Loucy (cell line): ENCODE measurements around the gene MAP3K10.
"Not testable (repeated sequence)": the region's sequence is repeated elsewhere in the genome, so short reads cannot be mapped to it uniquely, and the experiment has no call there.

ENCODE experiments used
- H2AFZ ChIP-seq: fragments of 200-600 bp; sonication (generic); 2 replicates; pipeline ENCODE4 v1.6.0; 2016; ENCODE audit warnings: antibody characterized with exemption, mild to moderate bottlenecking, low read length, moderate library complexity
- H3F3A ChIP-seq: fragments of 200-600 bp; 2 replicates; pipeline ENCODE4 v1.6.0; 2016; ENCODE audit warnings: antibody characterized with exemption, low read depth, mild to moderate bottlenecking
- H3K27me3 ChIP-seq: fragments of 200-600 bp; sonication (generic); 2 replicates; pipeline ENCODE4 v1.6.1; 2014; ENCODE audit warnings: low read length, mild to moderate bottlenecking; ENCODE audit not compliant: insufficient read depth, poor library complexity, severe bottlenecking
- H3K36me3 ChIP-seq: fragments of 200-600 bp; sonication (generic); 2 replicates; pipeline ENCODE4 v1.6.1; 2016; ENCODE audit warnings: low read length; ENCODE audit not compliant: insufficient read depth
- H3K4me1 ChIP-seq: fragments of 200-600 bp; sonication (generic); 2 replicates; pipeline ENCODE4 v1.5.1; 2014; ENCODE audit warnings: low read length, mild to moderate bottlenecking; ENCODE audit not compliant: insufficient read depth, poor library complexity, severe bottlenecking
- H3K4me2 ChIP-seq: fragments of 200-600 bp; sonication (generic); 2 replicates; pipeline ENCODE4 v1.6.0; 2014; ENCODE audit warnings: antibody characterized with exemption, low read length, low read depth, mild to moderate bottlenecking; ENCODE audit not compliant: poor library complexity, severe bottlenecking
- H3K4me3 ChIP-seq: fragments of 200-600 bp; sonication (generic); 2 replicates; pipeline ENCODE4 v1.5.1; 2014; ENCODE audit warnings: low read length, mild to moderate bottlenecking, mixed read lengths; ENCODE audit not compliant: poor library complexity, severe bottlenecking
- H3K79me2 ChIP-seq: fragments of 200-600 bp; sonication (generic); 2 replicates; pipeline ENCODE4 v1.6.1; 2014; ENCODE audit warnings: low read length; ENCODE audit not compliant: insufficient read depth
- H3K9ac ChIP-seq: fragments of 200-600 bp; sonication (generic); 2 replicates; pipeline ENCODE4 v1.6.0; 2014; ENCODE audit warnings: mild to moderate bottlenecking, low read depth, low read length, moderate library complexity; ENCODE audit not compliant: poor library complexity, severe bottlenecking
- H3K9me2 ChIP-seq: fragments of 200-600 bp; sonication (generic); replicated peaks from 2 replicates; pipeline ENCODE4 v1.6.1; 2016; ENCODE audit warnings: low read depth, low read length, mixed read lengths
- H3K9me3 ChIP-seq: fragments of 200-600 bp; sonication (generic); 2 replicates; pipeline ENCODE4 v1.6.1; 2014; ENCODE audit warnings: mild to moderate bottlenecking, antibody characterized with exemption, low read length, low read depth; ENCODE audit not compliant: insufficient read depth
- H4K20me1 ChIP-seq: fragments of 200-600 bp; sonication (generic); 2 replicates; pipeline ENCODE4 v1.6.0; 2014; ENCODE audit warnings: antibody characterized with exemption, low read length, mild to moderate bottlenecking; ENCODE audit not compliant: insufficient read depth, poor library complexity, severe bottlenecking
- EZH2phosphoT487 ChIP-seq: fragments of 200-600 bp; IDR thresholded peaks from 2 replicates; pipeline ENCODE4 v1.6.1; 2018; ENCODE audit warnings: antibody characterized with exemption, mild to moderate bottlenecking, moderate library complexity, borderline replicate concordance
- TF ChIP-seq, protein P1 (sequence below): fragments of 200-600 bp; sonication (generic); conservative IDR thresholded peaks from 2 replicates; pipeline ENCODE4 v1.5.1; 2014; ENCODE audit warnings: mild to moderate bottlenecking, antibody characterized with exemption, low read length

The MAP3K10 gene

DNA sequence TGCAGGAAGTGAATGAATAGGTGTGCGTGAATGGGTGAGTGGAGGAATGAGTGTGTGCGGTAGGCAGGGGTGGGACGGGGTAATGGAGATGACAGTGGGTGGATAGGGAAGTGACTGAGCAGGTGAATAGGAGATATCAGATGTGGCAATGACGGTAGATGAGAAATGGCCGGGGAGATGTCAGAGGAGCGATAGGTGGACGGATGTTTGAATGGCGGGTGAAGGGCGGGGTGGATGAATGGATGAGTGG lies 25.5 kb downstream of the MAP3K10 start:
- H2AFZ ChIP-seq = no peak overlapping the region

DNA sequence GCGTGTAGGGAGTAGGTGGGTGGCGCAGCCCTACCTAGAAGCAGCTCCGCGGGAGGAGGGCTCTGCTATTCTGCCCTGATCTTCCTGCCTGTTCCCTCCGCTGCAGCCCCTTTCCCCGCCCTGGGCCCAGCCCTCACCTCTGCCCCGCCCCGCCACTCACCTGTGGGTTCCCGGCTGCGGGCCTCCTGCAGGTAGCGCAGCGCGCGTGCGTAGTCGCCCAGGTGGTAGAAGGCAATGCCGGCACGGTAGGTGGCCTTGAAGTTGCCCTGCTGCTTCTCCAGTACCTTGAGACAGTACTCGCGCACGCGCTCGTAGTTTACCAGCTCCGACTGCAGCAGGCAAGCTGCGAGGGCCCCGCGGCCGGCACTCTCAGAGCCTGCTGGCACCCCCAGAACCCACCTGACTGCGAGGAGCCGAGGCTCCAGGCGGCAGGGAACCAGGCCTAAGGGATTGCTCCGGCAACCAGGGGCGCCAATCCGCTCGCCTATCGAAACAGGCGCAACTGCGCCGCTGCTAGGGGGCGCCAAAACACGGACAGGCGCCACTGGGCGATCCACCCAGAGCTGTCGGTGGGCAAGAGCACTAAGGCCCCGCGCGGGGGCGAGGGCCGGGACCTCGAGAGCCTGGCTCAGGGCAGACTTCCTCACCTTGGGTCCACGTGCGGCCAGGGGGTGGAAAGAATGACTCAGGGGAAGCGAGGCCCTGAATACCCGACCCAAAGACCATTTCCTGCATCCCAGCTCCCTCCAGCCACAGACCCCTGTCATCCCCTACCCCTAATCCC lies 26.0 kb downstream of the MAP3K10 start:
- no peaks in the 10 kb centered on the region for H4K20me1 ChIP-seq
- H3F3A ChIP-seq = no peaks in the 10 kb centered on the region
- no peaks in the 10 kb centered on the region for H3K9me3 ChIP-seq
- no peak overlapping the region for H2AFZ ChIP-seq
- no peak overlapping the region for H3K4me2 ChIP-seq
- H3K4me1 ChIP-seq = no peaks in the 10 kb centered on the region
- H3K36me3 ChIP-seq = no peaks in the 10 kb centered on the region
- no peak overlapping the region for H3K4me3 ChIP-seq
- TF ChIP-seq, protein P1, sequence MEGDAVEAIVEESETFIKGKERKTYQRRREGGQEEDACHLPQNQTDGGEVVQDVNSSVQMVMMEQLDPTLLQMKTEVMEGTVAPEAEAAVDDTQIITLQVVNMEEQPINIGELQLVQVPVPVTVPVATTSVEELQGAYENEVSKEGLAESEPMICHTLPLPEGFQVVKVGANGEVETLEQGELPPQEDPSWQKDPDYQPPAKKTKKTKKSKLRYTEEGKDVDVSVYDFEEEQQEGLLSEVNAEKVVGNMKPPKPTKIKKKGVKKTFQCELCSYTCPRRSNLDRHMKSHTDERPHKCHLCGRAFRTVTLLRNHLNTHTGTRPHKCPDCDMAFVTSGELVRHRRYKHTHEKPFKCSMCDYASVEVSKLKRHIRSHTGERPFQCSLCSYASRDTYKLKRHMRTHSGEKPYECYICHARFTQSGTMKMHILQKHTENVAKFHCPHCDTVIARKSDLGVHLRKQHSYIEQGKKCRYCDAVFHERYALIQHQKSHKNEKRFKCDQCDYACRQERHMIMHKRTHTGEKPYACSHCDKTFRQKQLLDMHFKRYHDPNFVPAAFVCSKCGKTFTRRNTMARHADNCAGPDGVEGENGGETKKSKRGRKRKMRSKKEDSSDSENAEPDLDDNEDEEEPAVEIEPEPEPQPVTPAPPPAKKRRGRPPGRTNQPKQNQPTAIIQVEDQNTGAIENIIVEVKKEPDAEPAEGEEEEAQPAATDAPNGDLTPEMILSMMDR = peak; percentile 23
- no peak for TF ChIP-seq EZH2phosphoT487
- H3K9ac ChIP-seq = no peak overlapping the region
- H3K79me2 ChIP-seq = no peaks in the 10 kb centered on the region
- H3K27me3 ChIP-seq = no peaks in the 10 kb centered on the region
- H3K9me2 ChIP-seq = no peaks in the 10 kb centered on the region

More for the DNA sequence above, 25.5 kb downstream of the MAP3K10 start:
- no peak overlapping the region for H3K4me3 ChIP-seq
- H3K9ac ChIP-seq = no peak overlapping the region
- H3K4me1 ChIP-seq = no peaks in the 10 kb centered on the region
- no peaks in the 10 kb centered on the region for H3K9me2 ChIP-seq
- TF ChIP-seq, protein P1 = no peak
- no peak for TF ChIP-seq EZH2phosphoT487
- H3K4me2 ChIP-seq = no peak overlapping the region
- H3K9me3 ChIP-seq = no peaks in the 10 kb centered on the region
- H3K27me3 ChIP-seq = no peaks in the 10 kb centered on the region
- no peaks in the 10 kb centered on the region for H4K20me1 ChIP-seq
- no peaks in the 10 kb centered on the region for H3K36me3 ChIP-seq
- no peaks in the 10 kb centered on the region for H3K79me2 ChIP-seq
- no peaks in the 10 kb centered on the region for H3F3A ChIP-seq

DNA sequence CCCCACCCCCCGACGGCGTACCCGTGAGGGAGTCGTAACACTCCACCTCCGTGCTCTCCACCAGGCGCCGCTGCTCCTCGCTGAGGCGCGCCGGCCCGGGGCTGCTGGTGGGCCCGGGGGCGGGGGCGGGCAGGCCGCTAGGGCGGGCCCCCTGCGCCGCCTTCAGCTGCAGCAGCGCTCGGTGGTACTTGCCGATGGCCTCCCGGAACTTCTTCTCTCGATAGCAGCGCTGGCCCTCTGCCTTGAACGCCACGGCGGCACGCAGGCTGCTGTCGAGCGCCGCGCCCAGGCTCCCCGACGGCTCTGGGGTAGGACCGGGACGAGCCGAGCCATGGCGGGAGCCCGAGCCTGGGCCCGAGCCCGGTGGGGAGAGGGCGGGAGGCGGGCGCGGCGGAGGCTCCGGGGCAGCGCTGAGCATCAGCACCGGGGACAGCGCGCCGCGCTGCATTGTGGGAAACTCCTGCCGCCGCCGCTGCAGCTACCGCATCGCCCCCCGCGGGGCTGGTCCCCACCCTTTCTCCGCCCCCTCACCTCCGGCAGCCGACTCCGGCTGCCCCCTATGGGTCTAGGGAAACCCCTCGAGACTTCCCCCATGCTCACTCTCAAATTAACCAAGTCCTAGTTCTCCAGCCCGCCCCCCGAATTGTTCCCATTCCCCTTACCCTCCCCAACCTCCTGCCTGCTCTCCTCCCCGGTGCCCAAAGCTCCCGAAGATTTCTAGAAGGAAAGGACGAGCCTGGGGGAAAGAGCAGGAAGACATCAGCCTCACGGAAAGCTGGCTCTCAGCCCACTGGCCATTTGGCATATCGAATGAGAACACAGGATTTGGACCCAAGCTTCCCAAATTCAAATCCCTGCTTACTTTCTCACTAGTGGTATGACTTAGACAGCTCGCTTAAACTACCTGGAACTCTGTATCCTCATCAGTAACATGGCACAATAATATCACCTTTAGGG lies 27.0 kb downstream of the MAP3K10 start, which contains the start of gene TTC9B:
Gene TTC9B (minus strand): TSS at position 451 of the 957 bp plus-strand sequence. CDS start 3 bp downstream, at position 448.
- H3K4me1 ChIP-seq = no peaks in the 10 kb centered on the region
- no peaks in the 10 kb centered on the region for H4K20me1 ChIP-seq
- no peaks in the 10 kb centered on the region for H3K9me2 ChIP-seq
- H3K9me3 ChIP-seq = no peaks in the 10 kb centered on the region
- H3K36me3 ChIP-seq = no peaks in the 10 kb centered on the region
- H3K27me3 ChIP-seq = no peaks in the 10 kb centered on the region
- H3K79me2 ChIP-seq = no peaks in the 10 kb centered on the region
- no peak within 1 kb of the TSS for H3K4me2 ChIP-seq
- no peak within 1 kb of the TSS for H3K4me3 ChIP-seq
- H3F3A ChIP-seq = no peaks in the 10 kb centered on the region
- no peak for TF ChIP-seq EZH2phosphoT487
- TF ChIP-seq, protein P1 = no peak
- H2AFZ ChIP-seq = no peak within 1 kb of the TSS
- no peak within 1 kb of the TSS for H3K9ac ChIP-seq

DNA sequence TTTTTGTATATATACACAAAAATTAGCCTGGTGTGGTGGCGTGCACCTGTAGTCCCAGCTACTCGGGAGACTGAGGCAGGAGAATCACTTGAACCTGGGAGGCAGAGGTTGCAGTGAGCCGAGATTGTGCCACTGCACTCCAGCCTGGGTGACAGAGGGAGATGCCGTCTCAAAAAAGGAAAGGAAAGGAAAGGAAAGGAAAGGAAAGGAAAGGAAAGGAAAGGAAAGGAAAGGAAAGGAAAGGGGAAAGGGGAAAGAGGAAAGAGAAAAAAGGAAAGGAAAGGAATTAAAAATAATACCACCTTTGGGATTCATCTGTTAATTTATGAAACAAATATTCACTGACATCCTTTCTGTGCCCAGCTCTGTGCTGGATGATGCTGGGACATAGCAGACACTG lies 27.8 kb downstream of the MAP3K10 start:
- not testable (repeated sequence) for H3K79me2 ChIP-seq, H3K9me2 ChIP-seq, H3K36me3 ChIP-seq, H3K27me3 ChIP-seq, H3K9me3 ChIP-seq, H4K20me1 ChIP-seq, H3K9ac ChIP-seq, H3K4me2 ChIP-seq, H3K4me3 ChIP-seq, H2AFZ ChIP-seq, H3F3A ChIP-seq, H3K4me1 ChIP-seq
